K562 (cell line): ENCODE data around the gene PRR36. TPM values are rescaled to one million over a fixed set of nuclear protein-coding genes. Genes with fewer than 3 reads are reported as not detected.

Experiments used
- ATF7 ChIP-seq: fragments of 450-650 bp; IDR thresholded peaks from 2 replicates; pipeline ENCODE4 v1.7.1; 2014; ENCODE audit warnings: mild to moderate bottlenecking, moderate library complexity
- C11orf30 ChIP-seq: fragments of 450-650 bp; IDR thresholded peaks from 2 replicates; pipeline ENCODE4 v1.6.1; 2016; ENCODE audit warnings: low read depth, mild to moderate bottlenecking
- EP300 ChIP-seq: IDR thresholded peaks from 2 replicates; pipeline ENCODE4 v1.6.1; 2012; ENCODE audit warnings: low read length, improper control_type of control experiment
- FOXJ2 ChIP-seq: fragments of 200-800 bp; sonication (Bioruptor generic); IDR thresholded peaks from 2 replicates; pipeline ENCODE4 v1.6.1; 2016; ENCODE audit warnings: missing genetic modification characterization, missing compliant biosample characterization
- MAFG ChIP-seq: fragments of 450-650 bp; conservative IDR thresholded peaks from 2 replicates; pipeline ENCODE4 v1.6.1; 2016; ENCODE audit warnings: missing genetic modification characterization, missing compliant biosample characterization
- PBX2 ChIP-seq, 2 experiments: IDR thresholded peaks in 1 of 2; conservative IDR thresholded peaks in 1 of 2; 2 replicates each; pipeline ENCODE4 v1.6.1; 2016; ENCODE audit warnings: low read depth in 2 of 2, mild to moderate bottlenecking in 1 of 2, missing compliant biosample characterization in 1 of 2, missing genetic modification characterization in 1 of 2, moderate library complexity in 1 of 2
- POLR2G ChIP-seq: fragments of 200-400 bp; formaldehyde crosslinking; IDR thresholded peaks from 2 replicates; pipeline ENCODE4 v1.6.1; 2017; ENCODE audit warnings: low read depth, mild to moderate bottlenecking, antibody characterized with exemption, low read length, moderate library complexity
- POLR2H ChIP-seq: IDR thresholded peaks from 2 replicates; pipeline ENCODE4 v1.6.1; 2016; ENCODE audit warnings: missing genetic modification characterization, low read depth, mild to moderate bottlenecking, control low read depth, missing compliant biosample characterization, moderate library complexity
- PYGO2 ChIP-seq: fragments of 450-650 bp; IDR thresholded peaks from 2 replicates; pipeline ENCODE4 v1.6.1; 2016; ENCODE audit warnings: mild to moderate bottlenecking, missing genetic modification characterization, moderate library complexity, missing compliant biosample characterization
- SRSF7 ChIP-seq: fragments of 200-400 bp; formaldehyde crosslinking; optimal IDR thresholded peaks from 2 replicates; pipeline ENCODE3; 2017; ENCODE audit warnings: mild to moderate bottlenecking, low read depth, low read length
- YY1 ChIP-seq, 3 experiments: IDR thresholded peaks; 2 replicates each; pipeline ENCODE4 v1.6.1; 2011; ENCODE audit warnings: low read length in 2 of 3, mild to moderate bottlenecking in 2 of 3, moderate library complexity in 2 of 3, borderline replicate concordance in 1 of 3, control low read depth in 1 of 3, low read depth in 1 of 3; ENCODE audit not compliant: insufficient read depth in 3 of 3, insufficient replicate concordance in 2 of 3, control insufficient read depth in 1 of 3, insufficient read length in 1 of 3; ENCODE audit errors: extremely low read depth in 1 of 3
- ZBTB40 ChIP-seq, 2 experiments: fragments of 450-650 bp in 1 of 2; sonication (generic) in 1 of 2; formaldehyde crosslinking in 1 of 2; IDR thresholded peaks; 2 replicates each; pipeline versions ENCODE4 v1.7.1 to v1.9.0; 2016 to 2022; ENCODE audit warnings: inconsistent platforms in 1 of 2, mild to moderate bottlenecking in 1 of 2, missing genetic modification reagents in 1 of 2
- ZNF253 ChIP-seq: fragments of 250-450 bp; sonication (Bioruptor Pico); conservative IDR thresholded peaks from 2 replicates; pipeline ENCODE4 v1.6.1; 2021; ENCODE audit warnings: mild to moderate bottlenecking
- ZNF316 ChIP-seq: fragments of 450-650 bp; IDR thresholded peaks from 2 replicates; pipeline ENCODE4 v1.6.1; 2016
- ZNF764 ChIP-seq: fragments of 250-450 bp; sonication (Bioruptor Pico); IDR thresholded peaks from 2 replicates; pipeline ENCODE4 v1.4.0; 2020; ENCODE audit warnings: low read depth, mild to moderate bottlenecking, moderate library complexity
- polyA plus RNA-seq, 8 experiments: library from polyadenylated mRNA; depleted of rRNA in 4 of 8; stranded (reverse) in 5 of 8; unstranded in 3 of 8; fragments of >200 nt; fragmentation: Nextera tagmentation in 2 of 8; fragmentation: Illumina TruSeq in 1 of 8; extraction: Ambion mirVana in 2 of 8; extraction: Trizol in 1 of 8; gene quantifications; 2 replicates each; pipeline versions ENCODE4 v1.2.1 to v1.2.3, GENCODE V29; 2011 to 2014; ENCODE audit warnings: inconsistent platforms in 1 of 8, missing spikeins in 1 of 8
- total RNA-seq, 7 experiments: library from RNA; depleted of rRNA in 6 of 7; stranded (reverse); fragments of >200 nt in 6 of 7; fragmentation: Illumina TruSeq in 2 of 7; extraction: Trizol in 2 of 7; gene quantifications; 2 replicates each; pipeline versions ENCODE4 v1.2.1 to v1.2.3, GENCODE V29; 2011 to 2021; ENCODE audit warnings: low replicate concordance in 1 of 7

Gene PRR36
- total and polyA plus RNA-seq, 9 of the 15 experiments (the other 6 are each of a cell fraction or from before 2014, with no cell fraction given): 0.05 to 0.42 (median 0.06) TPM; not detected in 6

- TF ChIP-seq POLR2G (peak; percentile 71), ZNF316 (peak; percentile 36; the same call in 1 of the 2 replicates), PBX2 (CRISPR knock-in tag; IDR thresholded peaks at IDR 0.05; ENCODE audit: low read depth) (no peak), PBX2 (tag; conservative IDR thresholded peaks at IDR 0.05; ENCODE audit: low read depth) (no peak), MAFG (tag) (no peak), ATF7 (peak; percentile 87), POLR2H (no peak), C11orf30 (no peak), YY1 (IDR thresholded peaks at IDR 0.05; ENCODE audit: borderline replicate concordance in 1 of 3, control insufficient read depth in 1 of 3, extremely low read depth in 1 of 3, insufficient read depth in 3 of 3, insufficient read length in 1 of 3, insufficient replicate concordance in 2 of 3, low read depth in 1 of 3, low read length in 2 of 3) (no peak), ZNF253 (CRISPR knock-in tag) (no peak), ZBTB40 (IDR thresholded peaks at IDR 0.05) (peak; percentile 43; the same call in 1 of the 2 replicates), ZBTB40 (CRISPR knock-in tag; IDR thresholded peaks at IDR 0.05) (no peak), EP300 (peak; percentile 29; the same call in 1 of the 2 replicates), ZNF764 (CRISPR knock-in tag) (no peak), PYGO2 (tag) (no peak), SRSF7 (no peak), FOXJ2 (no peak)
Observed at GRCh38 chr19:7858109-7858770, 15.9 kb downstream of the PRR36 start (continued).
